Ectodermal cell (in vitro differentiated cells): ENCODE results near the gene PPP1R2C.

Experiments used
- H3K27ac ChIP-seq: 2 replicates; pipeline ENCODE4 v1.7.0; 2013; ENCODE audit warnings: mild to moderate bottlenecking, low read depth, low read length; ENCODE audit not compliant: insufficient read depth, poor library complexity, severe bottlenecking
- H3K27me3 ChIP-seq: 2 replicates; pipeline ENCODE4 v1.7.0; 2013; ENCODE audit warnings: mild to moderate bottlenecking, low read length; ENCODE audit not compliant: insufficient read depth, control insufficient read depth, poor library complexity, severe bottlenecking
- H3K36me3 ChIP-seq: one replicate; pipeline ENCODE4 v1.7.0; 2013; ENCODE audit warnings: low read length; ENCODE audit not compliant: control insufficient read depth, insufficient read depth
- H3K4me1 ChIP-seq: one replicate; pipeline ENCODE4 v1.7.0; 2013; ENCODE audit warnings: low read length; ENCODE audit not compliant: control insufficient read depth, insufficient read depth
- H3K4me3 ChIP-seq: 2 replicates; pipeline ENCODE4 v1.7.0; 2013; ENCODE audit warnings: low read depth, low read length, control low read depth; ENCODE audit not compliant: insufficient read depth
- H3K9me3 ChIP-seq: 2 replicates; pipeline ENCODE4 v1.7.0; 2013; ENCODE audit warnings: mild to moderate bottlenecking, low read length, moderate library complexity; ENCODE audit not compliant: control insufficient read depth
- WGBS, 2 experiments: methylation state at CpG; one replicate each; pipeline ENCODE4 v1.1.7; 2013; ENCODE audit warnings: missing lambda C conversion rate in 2 of 2; 5-methylcytosine and 5-hydroxymethylcytosine counted together

The PPP1R2C gene

DNA sequence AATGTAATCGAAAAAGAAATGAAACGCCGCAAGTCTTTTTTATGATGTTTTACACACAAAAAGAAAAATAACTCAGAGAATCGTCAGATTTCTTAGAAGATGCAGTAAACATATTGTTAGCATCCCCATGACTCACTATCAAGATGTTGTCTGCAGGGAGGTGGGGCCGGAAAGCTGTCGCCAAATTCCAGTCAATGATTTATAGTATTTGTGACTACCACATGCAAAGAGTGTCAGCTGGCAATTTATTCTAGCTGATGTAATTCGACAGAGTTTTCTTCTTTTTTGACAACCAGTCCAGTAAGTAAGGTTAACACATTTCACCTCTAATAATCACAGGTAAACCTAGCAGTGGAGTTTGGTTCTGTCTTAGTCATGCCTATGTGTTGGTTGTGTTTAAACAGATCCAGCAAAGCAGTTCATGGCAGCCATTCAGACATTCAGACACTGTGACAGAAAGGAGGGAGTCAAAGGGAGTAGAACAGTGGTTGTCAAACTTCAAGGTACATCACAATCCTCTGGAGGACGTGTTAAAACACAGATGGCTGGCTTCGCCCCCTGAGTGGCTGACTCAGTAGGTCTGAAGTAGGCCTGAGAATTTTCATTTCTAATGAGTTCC lies 19.8 kb upstream of the PPP1R2C start:
- H3K9me3 ChIP-seq = no peaks in the 10 kb centered on the region
- no peaks in the 10 kb centered on the region for H3K27me3 ChIP-seq
- H3K27ac ChIP-seq = no peak overlapping the region
- no peaks in the 10 kb centered on the region for H3K36me3 ChIP-seq
- no peak overlapping the region for H3K4me3 ChIP-seq
- 86% methylated on average over 5 to 8 of the region's 9 CpGs for WGBS, 2 experiments
- no peaks in the 10 kb centered on the region for H3K4me1 ChIP-seq

DNA sequence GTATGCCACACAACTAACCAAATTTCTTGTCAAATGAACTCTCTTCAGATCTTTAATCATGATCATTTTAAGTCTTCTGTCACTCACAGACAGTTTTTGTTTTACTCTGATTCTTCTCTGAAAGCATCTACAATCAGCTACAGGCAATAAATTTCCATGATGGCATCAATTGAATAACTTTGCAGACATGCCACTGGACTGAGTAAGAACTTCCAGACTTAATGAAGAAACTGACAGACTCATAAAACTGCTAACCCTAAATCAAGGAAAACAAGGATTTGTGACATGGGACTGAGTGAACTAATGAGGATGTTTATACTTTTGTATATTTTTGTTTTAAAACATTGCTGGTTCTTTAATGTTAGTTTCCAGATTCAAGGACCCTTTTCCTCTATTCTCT lies 5.5 kb upstream of the PPP1R2C start:
- Histone ChIP-seq H3K4me1 (no peaks in the 10 kb centered on the region), H3K27ac (no peak overlapping the region), H3K36me3 (no peaks in the 10 kb centered on the region), H3K27me3 (no peaks in the 10 kb centered on the region), H3K4me3 (no peak overlapping the region), H3K9me3 (no peaks in the 10 kb centered on the region)

DNA sequence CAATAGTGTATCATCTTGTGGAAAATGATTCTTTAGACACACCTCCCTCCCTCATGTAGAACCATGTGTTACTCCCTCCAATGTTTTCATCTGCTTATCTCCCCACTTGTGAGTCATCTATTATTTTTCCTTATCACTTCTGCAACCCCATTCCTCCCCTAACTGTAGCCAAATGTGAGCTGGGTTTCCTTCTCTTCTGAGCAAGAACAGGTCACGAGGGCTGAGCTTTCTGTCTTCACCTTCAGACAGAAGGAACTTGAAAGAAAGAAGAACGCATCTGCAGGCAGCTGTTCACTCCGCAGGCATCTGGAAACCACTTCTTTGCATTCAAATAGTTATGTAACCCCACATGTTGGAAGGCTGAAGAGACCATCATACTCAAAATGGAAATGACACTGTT lies 1.8 kb downstream of the PPP1R2C start:
- Histone ChIP-seq H3K9me3 (no peaks in the 10 kb centered on the region), H3K4me1 (no peaks in the 10 kb centered on the region), H3K36me3 (no peaks in the 10 kb centered on the region), H3K27me3 (no peaks in the 10 kb centered on the region), H3K4me3 (no peak overlapping the region), H3K27ac (no peak overlapping the region)
- WGBS, 2 experiments = 77 to 93% methylated on average over 3 of the region's 3 CpGs

DNA sequence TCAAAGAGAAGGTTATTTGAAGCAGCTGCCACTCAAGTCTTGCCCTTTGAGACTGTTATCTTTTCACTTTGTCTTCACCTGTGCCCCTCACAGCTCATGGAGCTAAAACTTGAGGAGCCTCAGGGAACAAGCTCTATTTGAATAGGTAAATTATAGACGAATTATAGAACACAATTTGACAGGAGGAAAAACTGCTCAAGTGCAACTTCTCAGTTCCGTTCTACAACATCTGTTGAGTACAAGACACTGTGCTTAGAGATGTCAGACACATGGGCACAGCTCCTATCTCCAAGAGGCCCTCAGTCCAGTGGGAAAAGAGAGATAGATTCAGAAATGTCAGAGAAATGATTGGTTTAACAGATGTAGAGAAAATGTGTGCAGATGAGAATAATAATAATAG lies 5.1 kb downstream of the PPP1R2C start:
- Histone ChIP-seq H3K27ac (no peak overlapping the region), H3K4me1 (no peaks in the 10 kb centered on the region), H3K9me3 (no peaks in the 10 kb centered on the region), H3K27me3 (no peaks in the 10 kb centered on the region), H3K36me3 (no peaks in the 10 kb centered on the region), H3K4me3 (no peak overlapping the region)
- WGBS, 2 experiments = 97 to 100% methylated on average over 2 of the region's 2 CpGs

DNA sequence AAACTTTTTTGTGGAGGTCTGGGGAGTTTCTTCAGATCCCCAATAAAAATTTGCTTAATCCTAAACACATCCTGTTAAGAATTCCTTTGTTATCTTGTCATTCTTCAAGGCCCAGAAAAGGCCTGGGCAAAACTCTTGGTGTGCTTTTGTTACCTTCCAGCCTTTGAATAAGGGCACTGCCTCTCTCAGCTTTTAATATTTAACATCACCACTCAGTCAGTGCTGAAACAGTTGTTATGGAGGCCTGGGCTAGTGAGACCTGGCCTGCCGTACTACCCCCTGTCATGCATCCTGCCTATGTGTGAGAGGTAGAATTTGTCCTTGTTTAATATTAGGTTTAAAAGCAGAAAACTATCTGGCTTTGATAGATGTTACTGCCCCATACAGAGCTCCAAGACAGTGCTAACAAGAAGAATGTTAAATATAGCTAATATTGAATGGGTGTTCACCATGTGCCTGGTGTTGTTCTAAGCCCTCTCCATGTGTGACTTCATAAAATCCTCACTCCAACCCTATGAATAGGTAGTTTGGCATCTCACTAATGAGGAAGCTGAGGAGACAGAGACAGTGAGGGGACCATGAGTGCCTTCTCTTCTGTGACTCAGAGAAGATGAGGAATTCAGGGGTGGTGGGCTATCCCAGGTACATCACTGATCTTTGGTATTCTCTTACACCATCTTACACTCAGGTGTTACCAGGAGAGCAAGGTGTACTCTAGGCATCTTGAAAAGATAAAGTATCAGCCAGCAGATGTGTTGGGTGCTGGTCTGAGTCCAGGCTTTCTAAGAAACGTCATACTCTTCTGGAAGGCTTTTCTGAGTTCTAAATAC lies 6.2 kb downstream of the PPP1R2C start:
- Histone ChIP-seq H3K27me3 (no peaks in the 10 kb centered on the region), H3K27ac (no peak overlapping the region), H3K9me3 (no peaks in the 10 kb centered on the region), H3K4me3 (no peak overlapping the region), H3K4me1 (no peaks in the 10 kb centered on the region), H3K36me3 (no peaks in the 10 kb centered on the region)
- WGBS, 2 experiments = 87 to 96% methylated on average over 2 of the region's 2 CpGs

DNA sequence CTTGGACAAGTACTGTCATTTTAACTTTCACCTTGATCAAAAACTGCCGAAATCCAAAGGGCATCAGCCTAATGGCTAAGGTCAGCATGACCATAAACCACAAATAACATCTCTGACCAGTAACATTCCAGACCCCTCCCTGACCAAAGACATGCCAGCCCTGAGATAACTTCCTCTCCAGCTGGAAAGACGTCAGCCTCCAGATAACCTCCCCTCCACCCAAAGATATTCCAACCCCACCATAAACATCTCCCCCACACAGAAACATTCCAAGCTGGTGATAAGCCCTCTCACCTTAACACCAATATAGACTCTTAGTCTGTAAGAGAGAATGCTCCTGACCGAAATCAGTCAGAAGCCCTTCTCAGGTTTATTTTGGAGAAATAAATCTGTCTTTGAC lies 7.4 kb downstream of the PPP1R2C start:
- Histone ChIP-seq H3K9me3 (no peaks in the 10 kb centered on the region), H3K27me3 (no peaks in the 10 kb centered on the region), H3K4me3 (no peak overlapping the region), H3K27ac (no peak overlapping the region), H3K4me1 (no peaks in the 10 kb centered on the region), H3K36me3 (no peaks in the 10 kb centered on the region)
- 81 to 92% methylated on average over 2 to 3 of the region's 3 CpGs for WGBS, 2 experiments

DNA sequence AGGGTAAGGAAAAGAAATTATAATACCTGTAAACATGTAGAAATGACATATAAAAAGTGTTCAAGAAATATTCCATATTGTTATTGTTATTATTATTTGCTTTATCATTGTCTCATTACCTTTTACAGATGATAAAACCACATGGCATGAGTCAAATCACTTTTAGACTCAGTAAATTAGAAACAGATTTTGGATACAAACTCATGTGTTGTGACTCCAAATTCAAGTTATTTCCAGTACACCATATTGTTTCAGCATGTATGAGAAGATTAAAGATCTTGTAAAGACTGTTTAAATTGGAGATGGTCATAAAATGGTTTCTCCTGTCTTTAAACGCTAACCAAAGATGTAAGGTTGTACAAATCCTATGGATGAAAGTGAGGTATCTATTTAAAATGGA lies 18.1 kb downstream of the PPP1R2C start:
- Histone ChIP-seq H3K36me3 (no peaks in the 10 kb centered on the region), H3K4me1 (no peaks in the 10 kb centered on the region), H3K4me3 (no peak overlapping the region), H3K27ac (no peak overlapping the region), H3K9me3 (no peaks in the 10 kb centered on the region), H3K27me3 (no peaks in the 10 kb centered on the region)
- WGBS, 2 experiments = 93 to 100% methylated on average over 1 of the region's 1 CpG

DNA sequence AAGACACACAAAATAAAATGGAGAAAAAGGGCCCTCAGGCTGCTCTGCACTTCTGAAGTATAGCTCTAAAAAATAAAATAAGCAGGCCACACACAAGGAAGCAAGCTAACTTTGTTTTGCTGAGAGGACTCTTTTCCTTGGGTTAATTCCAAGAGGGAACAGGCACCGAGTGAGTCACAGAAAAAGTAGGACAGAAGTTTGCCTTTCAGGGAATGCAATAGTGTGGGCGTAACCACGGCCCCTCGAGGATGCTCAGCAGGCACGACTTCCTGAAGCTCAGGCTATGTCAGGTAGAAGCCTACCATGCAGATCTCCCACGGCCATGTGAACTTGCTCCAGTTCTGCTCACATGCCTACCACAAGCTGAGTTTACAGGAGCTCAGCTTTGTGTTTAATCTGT lies 22.1 kb downstream of the PPP1R2C start:
- no peaks in the 10 kb centered on the region for H3K27me3 ChIP-seq
- no peaks in the 10 kb centered on the region for H3K4me1 ChIP-seq
- no peak overlapping the region for H3K27ac ChIP-seq
- 91 to 97% methylated on average over 6 of the region's 6 CpGs for WGBS, 2 experiments
- H3K36me3 ChIP-seq = no peaks in the 10 kb centered on the region
- H3K4me3 ChIP-seq = no peak overlapping the region
- no peaks in the 10 kb centered on the region for H3K9me3 ChIP-seq

DNA sequence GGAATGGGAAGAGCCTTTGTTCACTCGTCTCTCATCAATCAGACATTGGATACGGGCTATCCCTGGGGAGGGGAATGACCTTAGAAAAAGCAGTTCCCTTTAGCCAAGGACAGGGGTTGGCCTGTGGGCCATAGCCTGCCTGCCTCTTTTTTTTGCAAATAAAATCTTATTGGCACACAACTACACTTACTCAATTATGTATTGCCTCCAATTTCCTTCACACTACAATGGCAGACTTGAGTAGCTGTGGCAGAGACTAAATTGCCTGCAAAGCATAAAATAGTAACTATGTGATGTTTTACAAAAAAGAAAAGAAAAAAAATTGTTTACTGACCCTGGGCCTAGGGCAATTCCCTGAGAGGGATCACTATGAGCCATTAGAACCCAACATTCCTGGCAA lies 23.4 kb downstream of the PPP1R2C start:
- 58 to 75% methylated on average over 1 to 2 of the region's 2 CpGs for WGBS, 2 experiments
- H3K27me3 ChIP-seq = no peaks in the 10 kb centered on the region
- H3K36me3 ChIP-seq = no peaks in the 10 kb centered on the region
- no peaks in the 10 kb centered on the region for H3K4me1 ChIP-seq
- no peaks in the 10 kb centered on the region for H3K9me3 ChIP-seq
- no peak overlapping the region for H3K4me3 ChIP-seq
- no peak overlapping the region for H3K27ac ChIP-seq

DNA sequence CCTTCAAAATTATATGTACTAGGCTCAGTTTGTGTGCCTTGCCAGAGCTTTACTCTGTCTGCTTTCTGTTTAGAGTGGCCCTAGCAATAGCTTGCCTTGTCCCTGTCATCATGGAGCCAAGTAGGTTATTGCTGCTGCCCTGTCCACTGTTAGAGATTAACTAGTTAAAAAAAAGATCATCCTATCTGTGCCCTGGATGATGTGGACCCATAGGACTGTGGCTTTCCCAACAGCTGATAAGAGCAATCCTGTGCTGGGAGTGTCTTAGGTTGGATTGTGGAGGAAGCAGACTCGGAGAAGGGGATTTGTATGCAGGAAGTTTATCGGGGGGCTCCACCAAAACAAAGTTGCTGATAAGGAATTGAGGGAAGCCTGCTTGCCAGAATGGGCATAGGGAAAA lies 23.8 kb downstream of the PPP1R2C start:
- no peak overlapping the region for H3K27ac ChIP-seq
- H3K27me3 ChIP-seq = no peaks in the 10 kb centered on the region
- H3K4me3 ChIP-seq = no peak overlapping the region
- no peaks in the 10 kb centered on the region for H3K9me3 ChIP-seq
- 95 to 100% methylated on average over 2 of the region's 2 CpGs for WGBS, 2 experiments
- H3K36me3 ChIP-seq = no peaks in the 10 kb centered on the region
- no peaks in the 10 kb centered on the region for H3K4me1 ChIP-seq
